ENCODE measurements around the gene LRIT1. TPM values are rescaled to one million over a fixed set of nuclear protein-coding genes. Genes with fewer than 3 reads are reported as not detected.

Gene LRIT1
- total and polyA plus RNA-seq, 7 experiments from 2014 or later: not detected

DNA sequence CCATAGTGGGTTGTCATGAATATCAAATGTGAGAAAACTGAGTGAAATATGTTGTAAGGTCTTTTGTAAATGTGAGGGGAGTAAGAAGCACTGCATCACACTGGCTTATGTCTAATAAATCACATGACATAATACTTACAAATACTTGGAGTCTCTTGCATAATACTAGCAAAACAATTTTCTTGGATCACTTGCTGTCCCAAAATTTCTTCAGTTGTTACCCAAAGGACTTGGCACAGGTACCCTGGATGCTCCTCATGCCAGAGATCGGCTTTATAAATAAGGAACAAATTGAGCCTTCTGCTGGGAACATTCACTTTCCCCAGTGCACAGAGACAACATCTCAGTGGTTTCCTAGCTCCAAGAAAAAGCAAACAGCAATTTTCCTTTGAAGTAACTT, 11.0 kb downstream of the LRIT1 start:
- CTCF ChIA-PET: no interaction called here

DNA sequence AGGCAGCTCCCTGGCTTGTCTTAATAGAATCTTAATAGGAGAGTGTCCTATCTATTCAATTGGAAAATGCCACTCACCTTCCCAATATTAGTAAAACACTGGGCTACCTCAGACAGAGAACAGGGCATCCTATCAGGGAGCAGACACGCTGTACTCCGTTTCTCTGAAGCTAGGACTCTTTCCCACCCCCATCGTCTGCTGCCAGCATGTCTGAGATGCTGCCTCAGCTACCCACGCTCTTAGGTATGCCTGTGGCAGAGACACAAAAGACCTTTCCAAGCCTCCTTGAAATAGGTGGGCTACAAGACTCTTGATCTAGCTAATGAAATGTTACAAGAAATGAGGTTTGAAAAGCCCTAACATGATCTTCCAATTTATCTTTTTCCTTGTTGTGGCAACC, 13.5 kb downstream of the LRIT1 start:
- DNase-seq (no peak), ATAC-seq (no peak)
- intact Hi-C loops (cut with micrococcal nuclease): no loop called here
- Mint-ChIP-seq H3K9me3 (peaks cover 0 to 2% (median 0%) of the 10 kb centered on the region in 11 donors), H3K27me3 (peaks cover 11 to 42% (median 24%) of the 10 kb centered on the region in 5 donors), H3K4me1 (no peaks in the 10 kb centered on the region), H3K4me3 (no peak overlapping the region), H3K27ac (no peak overlapping the region), H3K36me3 (no peaks in the 10 kb centered on the region)
- POLR2A ChIA-PET: no interaction called here
- no peaks in the 10 kb centered on the region for H3K36me3 ChIP-seq (ENCODE audit: control insufficient read depth in 2 of 3, insufficient read depth in 3 of 3, low read length in 3 of 3)
- CTCF ChIA-PET: no interaction called here
- peaks cover 0 to 2% of the 10 kb centered on the region in 2 donors for H3K27me3 ChIP-seq (ENCODE audit: control insufficient read depth in 2 of 2, insufficient read depth in 2 of 2, low read length in 2 of 2)
- H3K4me1 ChIP-seq (ENCODE audit: control insufficient read depth in 2 of 2, insufficient read depth in 2 of 2, low read length in 2 of 2): no peaks in the 10 kb centered on the region
- no peaks in the 10 kb centered on the region for H3K9me3 ChIP-seq (ENCODE audit: control insufficient read depth in 2 of 3, low read length in 3 of 3)
- no peak overlapping the region for H3K4me3 ChIP-seq (ENCODE audit: low read length)
- no peak overlapping the region for H3K27ac ChIP-seq (ENCODE audit: low read depth, low read length)

More for the DNA sequence above, 11.0 kb downstream of the LRIT1 start:
- H3K27me3 Mint-ChIP-seq: peaks cover 7 to 34% (median 17%) of the 10 kb centered on the region in 5 donors
- no peaks in the 10 kb centered on the region for H3K36me3 Mint-ChIP-seq
- H3K4me3 ChIP-seq (ENCODE audit: low read length): no peak overlapping the region
- ATAC-seq (no peak), DNase-seq (no peak)
- H3K27ac ChIP-seq (ENCODE audit: low read depth, low read length): no peak overlapping the region
- H3K36me3 ChIP-seq (ENCODE audit: control insufficient read depth in 2 of 3, insufficient read depth in 3 of 3, low read length in 3 of 3): no peaks in the 10 kb centered on the region
- intact Hi-C loops (cut with micrococcal nuclease): no loop called here
- no peaks in the 10 kb centered on the region for H3K9me3 Mint-ChIP-seq
- no peaks in the 10 kb centered on the region for H3K4me1 Mint-ChIP-seq
- POLR2A ChIA-PET: no interaction called here
- no peak overlapping the region for H3K4me3 Mint-ChIP-seq
- no peak overlapping the region for H3K27ac Mint-ChIP-seq
- no peaks in the 10 kb centered on the region for H3K4me1 ChIP-seq (ENCODE audit: control insufficient read depth in 2 of 2, insufficient read depth in 2 of 2, low read length in 2 of 2)
- no peaks in the 10 kb centered on the region for H3K27me3 ChIP-seq (ENCODE audit: control insufficient read depth in 2 of 2, insufficient read depth in 2 of 2, low read length in 2 of 2)
- no peaks in the 10 kb centered on the region for H3K9me3 ChIP-seq (ENCODE audit: control insufficient read depth in 2 of 3, low read length in 3 of 3)

DNA sequence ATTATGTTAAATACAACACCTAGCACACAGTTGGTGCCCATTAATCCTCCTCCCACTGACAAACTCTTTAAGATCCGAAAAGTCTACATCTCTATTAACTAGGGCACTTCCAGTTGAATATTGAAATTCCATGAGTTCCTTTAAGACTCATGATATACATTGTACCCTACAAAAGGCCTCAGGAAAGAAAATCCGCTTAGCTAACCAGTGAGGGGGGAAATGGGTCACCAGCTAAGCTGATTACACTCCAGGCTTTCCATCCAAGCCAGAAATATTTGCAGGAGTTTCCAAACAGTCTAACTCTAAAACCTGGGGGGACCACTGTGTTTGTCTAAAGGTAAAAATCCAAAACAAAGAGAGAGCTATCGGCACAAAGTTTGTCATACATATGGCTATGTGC, 14.7 kb downstream of the LRIT1 start:
- H3K9me3 ChIP-seq (ENCODE audit: control insufficient read depth in 2 of 3, low read length in 3 of 3): no peaks in the 10 kb centered on the region
- Mint-ChIP-seq H3K27me3 (peaks cover 11 to 42% (median 24%) of the 10 kb centered on the region in 5 donors), H3K27ac (no peak overlapping the region), H3K36me3 (no peaks in the 10 kb centered on the region), H3K9me3 (peaks cover 0 to 2% (median 0%) of the 10 kb centered on the region in 11 donors), H3K4me1 (no peaks in the 10 kb centered on the region), H3K4me3 (no peak overlapping the region)
- no peak overlapping the region for H3K4me3 ChIP-seq (ENCODE audit: low read length)
- ChIA-PET CTCF (no interaction called here), POLR2A (no interaction called here)
- intact Hi-C loops (cut with micrococcal nuclease): no loop called here
- no peaks in the 10 kb centered on the region for H3K36me3 ChIP-seq (ENCODE audit: control insufficient read depth in 2 of 3, insufficient read depth in 3 of 3, low read length in 3 of 3)
- no peak for ATAC-seq
- no peaks in the 10 kb centered on the region for H3K4me1 ChIP-seq (ENCODE audit: control insufficient read depth in 2 of 2, insufficient read depth in 2 of 2, low read length in 2 of 2)
- no peak for DNase-seq
- peaks cover 0 to 2% of the 10 kb centered on the region in 2 donors for H3K27me3 ChIP-seq (ENCODE audit: control insufficient read depth in 2 of 2, insufficient read depth in 2 of 2, low read length in 2 of 2)
- no peak overlapping the region for H3K27ac ChIP-seq (ENCODE audit: low read depth, low read length)

GRCh38 chr10:84225427-84226173, 15.7 kb downstream of the LRIT1 start, which contains the start of gene LRIT2:
Gene LRIT2, minus strand, starts transcription at chr10:84225544. Its CDS starts 24 bp downstream, at chr10:84225520.
- ChIA-PET CTCF (no interaction called here), POLR2A (no interaction called here)
- no peaks in the 10 kb centered on the region for H3K36me3 ChIP-seq (ENCODE audit: control insufficient read depth in 2 of 3, insufficient read depth in 3 of 3, low read length in 3 of 3)
- Mint-ChIP-seq H3K9me3 (peaks cover 0 to 2% (median 0%) of the 10 kb centered on the region in 11 donors), H3K36me3 (no peaks in the 10 kb centered on the region), H3K4me3 (no peak within 1 kb of the TSS), H3K27ac (no peak within 1 kb of the TSS), H3K27me3 (peaks cover 8 to 42% (median 27%) of the 10 kb centered on the region in 5 donors), H3K4me1 (no peaks in the 10 kb centered on the region)
- intact Hi-C loops (cut with micrococcal nuclease): no loop called here
- no peaks in the 10 kb centered on the region for H3K4me1 ChIP-seq (ENCODE audit: control insufficient read depth in 2 of 2, insufficient read depth in 2 of 2, low read length in 2 of 2)
- DNase-seq: no peak
- H3K4me3 ChIP-seq (ENCODE audit: low read length): no peak within 1 kb of the TSS
- peaks cover 0 to 2% of the 10 kb centered on the region in 2 donors for H3K27me3 ChIP-seq (ENCODE audit: control insufficient read depth in 2 of 2, insufficient read depth in 2 of 2, low read length in 2 of 2)
- no peak for ATAC-seq
- no peaks in the 10 kb centered on the region for H3K9me3 ChIP-seq (ENCODE audit: control insufficient read depth in 2 of 3, low read length in 3 of 3)
- H3K27ac ChIP-seq (ENCODE audit: low read depth, low read length): no peak within 1 kb of the TSS

DNA sequence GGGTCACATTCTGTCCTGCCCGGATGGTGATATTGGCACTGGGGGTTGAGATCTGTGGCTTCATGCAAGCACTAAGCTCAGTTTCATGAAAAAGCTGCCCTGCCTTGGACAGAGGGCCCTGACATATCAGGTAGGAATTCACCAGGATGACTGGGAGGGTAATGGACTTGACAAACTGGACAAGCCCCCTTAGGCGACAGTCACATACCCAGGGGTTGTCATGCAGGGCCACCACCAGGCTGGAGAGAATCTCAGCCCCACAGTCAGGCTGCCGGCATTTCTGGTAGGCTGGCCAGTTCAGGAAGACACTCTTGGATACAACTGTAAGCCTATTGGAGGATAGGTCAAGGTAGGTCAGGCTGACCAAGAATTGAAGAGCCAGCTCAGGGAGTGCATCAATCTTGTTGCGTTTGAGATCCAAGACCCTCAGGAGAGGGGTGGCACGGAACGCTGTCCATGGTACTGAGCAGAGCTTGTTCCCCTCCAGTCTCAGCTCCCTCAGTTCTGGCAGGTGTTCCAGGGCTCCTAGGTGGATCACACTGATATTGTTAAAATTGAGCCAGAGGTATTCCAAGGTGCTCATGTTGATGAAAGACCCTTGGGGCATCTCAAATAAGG, 16.8 kb downstream of the LRIT1 start:
- H3K4me3 ChIP-seq (ENCODE audit: low read length): no peak overlapping the region

DNA sequence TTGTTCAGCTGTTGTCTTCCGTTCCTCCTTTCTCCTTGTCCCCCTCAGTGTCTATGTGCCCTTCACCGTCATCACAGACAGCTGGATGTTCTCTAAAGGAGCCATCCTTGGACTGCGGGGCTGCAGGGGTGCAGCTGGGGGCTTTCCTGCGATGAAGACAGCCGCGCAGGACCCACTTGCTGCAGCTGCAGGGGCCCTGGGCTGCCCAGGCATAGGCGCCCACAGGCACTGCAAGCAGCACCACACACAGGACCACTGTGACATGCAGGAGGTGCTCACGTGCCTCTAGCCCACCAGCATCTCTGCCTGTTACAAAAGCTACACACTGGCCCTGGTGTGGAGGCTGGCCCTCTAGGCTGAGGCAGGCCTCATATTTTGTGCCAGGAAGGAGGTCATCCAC, 19.4 kb downstream of the LRIT1 start:
- no peak for ATAC-seq
- H3K36me3 ChIP-seq (ENCODE audit: control insufficient read depth in 2 of 3, insufficient read depth in 3 of 3, low read length in 3 of 3): no peaks in the 10 kb centered on the region
- CTCF ChIA-PET: no interaction called here

More for the DNA sequence above, 16.8 kb downstream of the LRIT1 start:
- no peak overlapping the region for H3K27ac ChIP-seq (ENCODE audit: low read depth, low read length)
- ATAC-seq (no peak), DNase-seq (no peak)
- H3K36me3 ChIP-seq (ENCODE audit: control insufficient read depth in 2 of 3, insufficient read depth in 3 of 3, low read length in 3 of 3): no peaks in the 10 kb centered on the region
- Mint-ChIP-seq H3K9me3 (peaks cover 0 to 2% (median 0%) of the 10 kb centered on the region in 11 donors), H3K27me3 (peaks cover 6 to 45% (median 27%) of the 10 kb centered on the region in 5 donors), H3K4me1 (no peaks in the 10 kb centered on the region), H3K4me3 (no peak overlapping the region), H3K36me3 (no peaks in the 10 kb centered on the region), H3K27ac (no peak overlapping the region)
- peaks cover 0 to 2% of the 10 kb centered on the region in 2 donors for H3K27me3 ChIP-seq (ENCODE audit: control insufficient read depth in 2 of 2, insufficient read depth in 2 of 2, low read length in 2 of 2)
- CTCF ChIA-PET: interaction anchor here (0.7 kb wide), 1 partner anchor 213 kb away, joined by 3 read pairs; no protein-coding TSS in a partner anchor
- POLR2A ChIA-PET: no interaction called here
- H3K4me1 ChIP-seq (ENCODE audit: control insufficient read depth in 2 of 2, insufficient read depth in 2 of 2, low read length in 2 of 2): no peaks in the 10 kb centered on the region
- intact Hi-C loops (cut with micrococcal nuclease): no loop called here
- no peaks in the 10 kb centered on the region for H3K9me3 ChIP-seq (ENCODE audit: control insufficient read depth in 2 of 3, low read length in 3 of 3)

More for the DNA sequence above, 19.4 kb downstream of the LRIT1 start:
- Histone ChIP-seq H3K27me3 (ENCODE audit: control insufficient read depth in 2 of 2, insufficient read depth in 2 of 2, low read length in 2 of 2) (peaks cover 0 to 2% of the 10 kb centered on the region in 2 donors), H3K9me3 (ENCODE audit: control insufficient read depth in 2 of 3, low read length in 3 of 3) (no peaks in the 10 kb centered on the region), H3K27ac (ENCODE audit: low read depth, low read length) (no peak overlapping the region), H3K4me3 (ENCODE audit: low read length) (no peak overlapping the region), H3K4me1 (ENCODE audit: control insufficient read depth in 2 of 2, insufficient read depth in 2 of 2, low read length in 2 of 2) (no peaks in the 10 kb centered on the region)
- POLR2A ChIA-PET: no interaction called here
- intact Hi-C loops (cut with micrococcal nuclease): no loop called here
- DNase-seq: no peak
- Mint-ChIP-seq H3K36me3 (no peaks in the 10 kb centered on the region), H3K4me3 (no peak overlapping the region), H3K27me3 (peaks cover 0 to 36% (median 20%) of the 10 kb centered on the region in 5 donors), H3K4me1 (no peaks in the 10 kb centered on the region), H3K27ac (no peak overlapping the region), H3K9me3 (peaks cover 0 to 6% (median 2%) of the 10 kb centered on the region in 11 donors)
